ENCODE data around the gene XYLT1.

XYLT1 gene

DNA sequence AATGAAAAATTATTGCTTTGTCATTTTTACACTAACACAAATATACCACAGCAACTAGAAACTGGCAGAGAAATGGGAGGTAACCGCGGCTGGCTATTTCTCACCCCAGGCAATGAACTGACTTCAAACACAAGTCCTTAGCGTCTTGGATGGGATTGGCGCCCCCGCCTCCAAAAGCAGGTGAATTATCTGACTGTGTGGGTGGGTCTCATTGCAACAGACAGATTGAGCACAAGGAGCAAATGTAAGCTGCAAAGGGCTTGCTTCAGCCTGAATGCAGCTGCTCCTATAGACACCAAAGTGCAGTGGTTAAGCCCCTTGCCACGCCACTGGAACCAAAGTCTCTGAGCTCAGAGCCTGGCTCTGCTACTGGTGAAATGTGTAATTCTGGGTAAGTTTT is 225.0 kb downstream of the XYLT1 start:
- DNase-seq, result no peak

DNA sequence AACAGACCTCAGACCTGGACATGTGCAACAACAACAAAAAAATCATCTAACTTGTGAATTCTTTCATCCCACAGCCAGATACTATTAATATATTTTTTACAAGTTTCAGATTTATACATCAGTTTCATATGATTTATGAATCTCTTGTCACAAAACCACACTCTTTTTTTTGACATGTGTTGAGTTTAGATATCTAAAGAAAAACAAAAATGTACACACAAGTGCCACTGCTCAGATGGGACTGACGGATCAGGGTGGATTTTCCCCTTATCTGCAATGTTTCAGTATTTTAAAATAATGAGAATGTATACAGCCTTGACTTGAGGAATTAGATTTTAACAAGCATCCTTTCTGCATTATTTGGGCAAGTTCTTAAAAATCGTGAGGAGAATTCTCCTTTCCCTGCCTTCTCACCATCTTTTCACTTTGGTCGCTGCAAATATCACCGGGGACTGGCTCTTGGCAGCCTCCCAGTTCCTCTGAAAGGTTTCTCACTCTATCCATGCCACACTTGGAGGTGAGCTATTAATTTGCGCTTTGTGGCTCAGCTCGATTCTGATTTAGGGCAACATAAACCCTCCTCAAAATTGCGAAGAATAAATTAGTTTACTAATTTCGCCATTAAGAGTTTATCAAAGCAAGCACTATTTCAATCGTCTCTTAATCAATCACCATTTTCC is 225.7 kb downstream of the XYLT1 start:
- no peak for DNase-seq

DNA sequence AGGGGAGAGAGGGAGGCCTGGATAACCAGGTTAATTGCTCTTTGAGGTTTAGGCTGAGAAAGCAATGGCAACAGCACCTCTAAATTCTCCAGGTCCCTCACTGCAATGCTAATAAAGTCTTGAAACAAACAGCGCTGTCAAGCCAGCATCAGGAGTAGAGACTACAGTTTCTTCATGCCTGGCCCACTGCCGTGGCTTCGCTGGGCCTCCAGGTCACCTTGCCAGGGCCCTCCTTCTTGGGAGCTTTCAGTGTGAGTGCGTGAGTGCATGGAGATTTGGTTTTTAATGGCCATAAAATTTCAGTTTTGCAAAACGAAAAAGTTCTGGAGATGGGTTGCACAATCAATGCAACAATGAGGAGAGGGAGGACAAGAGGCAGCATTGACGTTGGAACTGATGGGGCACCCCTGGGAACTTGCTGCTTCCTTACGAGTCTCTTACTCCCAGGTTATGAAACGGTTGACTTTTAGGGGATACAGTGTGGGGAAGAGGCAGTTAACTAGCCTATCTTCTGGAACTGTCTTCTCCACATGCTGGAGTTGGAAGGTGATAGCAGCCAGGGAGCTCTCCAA is 229.4 kb downstream of the XYLT1 start:
- no peak for DNase-seq

DNA sequence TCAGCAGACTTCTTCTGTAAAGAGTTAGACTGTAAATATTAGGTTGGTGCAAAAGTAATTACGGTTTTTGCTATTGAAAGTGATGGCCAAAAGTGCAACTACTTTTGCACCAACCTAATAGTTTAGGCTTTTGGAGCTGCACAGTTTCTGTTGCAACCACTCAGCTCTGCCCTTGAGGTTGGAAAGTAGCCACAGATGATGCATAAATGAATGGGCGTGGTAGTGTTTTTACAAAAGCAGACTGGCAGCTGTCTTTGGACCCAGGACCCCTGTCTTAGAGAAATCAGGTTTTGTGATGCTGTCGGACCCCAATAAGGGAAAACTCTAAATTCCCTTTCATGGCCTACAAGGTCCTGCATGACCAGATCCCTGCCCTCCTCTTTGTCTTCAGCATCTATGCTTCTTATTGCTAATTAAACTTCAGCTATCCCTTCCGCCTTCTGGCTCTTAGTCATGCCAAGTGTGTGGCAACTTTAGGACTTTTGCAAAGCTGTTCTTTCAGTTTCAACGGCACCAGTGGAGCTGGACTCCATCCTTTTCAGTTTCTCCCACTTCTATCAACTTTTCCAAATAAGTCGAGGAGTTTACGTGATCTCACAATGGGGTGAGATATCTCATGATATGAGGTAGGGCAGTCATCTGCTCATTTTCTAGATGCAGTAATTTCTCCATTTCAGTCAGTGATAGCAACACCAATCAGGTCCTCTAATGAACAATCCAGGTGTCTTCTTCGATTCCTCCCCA is 232.3 kb downstream of the XYLT1 start:
- no peak for DNase-seq

DNA sequence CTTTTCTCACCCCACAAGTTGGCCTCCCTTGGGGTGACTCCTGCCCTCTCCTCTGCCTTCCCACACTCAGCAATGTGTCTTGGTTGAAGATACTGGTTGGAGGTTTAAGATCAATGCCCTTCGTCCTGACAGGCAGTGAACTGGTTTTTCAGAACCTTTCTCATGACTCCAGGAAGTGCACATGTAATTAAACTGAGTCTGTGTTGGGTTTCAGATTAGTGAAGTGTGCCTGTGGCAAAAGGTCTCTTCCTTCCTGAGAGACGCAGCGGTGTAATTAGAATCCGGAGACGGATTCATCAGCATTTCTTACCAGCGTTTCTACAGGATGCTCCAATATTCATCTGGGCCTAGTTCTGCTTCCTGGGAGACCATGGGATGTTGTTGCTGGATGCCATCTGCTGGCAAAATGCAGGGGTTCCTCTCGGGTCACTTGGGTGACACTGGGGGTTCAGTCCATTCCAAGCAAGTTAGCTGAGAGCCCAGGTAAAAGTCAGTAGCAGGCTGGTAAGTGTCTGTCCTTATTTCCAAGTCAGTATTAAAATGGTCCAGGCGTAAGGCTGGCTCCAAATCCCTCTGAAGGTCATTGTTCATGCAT is 233.3 kb downstream of the XYLT1 start:
- no peak for DNase-seq

DNA sequence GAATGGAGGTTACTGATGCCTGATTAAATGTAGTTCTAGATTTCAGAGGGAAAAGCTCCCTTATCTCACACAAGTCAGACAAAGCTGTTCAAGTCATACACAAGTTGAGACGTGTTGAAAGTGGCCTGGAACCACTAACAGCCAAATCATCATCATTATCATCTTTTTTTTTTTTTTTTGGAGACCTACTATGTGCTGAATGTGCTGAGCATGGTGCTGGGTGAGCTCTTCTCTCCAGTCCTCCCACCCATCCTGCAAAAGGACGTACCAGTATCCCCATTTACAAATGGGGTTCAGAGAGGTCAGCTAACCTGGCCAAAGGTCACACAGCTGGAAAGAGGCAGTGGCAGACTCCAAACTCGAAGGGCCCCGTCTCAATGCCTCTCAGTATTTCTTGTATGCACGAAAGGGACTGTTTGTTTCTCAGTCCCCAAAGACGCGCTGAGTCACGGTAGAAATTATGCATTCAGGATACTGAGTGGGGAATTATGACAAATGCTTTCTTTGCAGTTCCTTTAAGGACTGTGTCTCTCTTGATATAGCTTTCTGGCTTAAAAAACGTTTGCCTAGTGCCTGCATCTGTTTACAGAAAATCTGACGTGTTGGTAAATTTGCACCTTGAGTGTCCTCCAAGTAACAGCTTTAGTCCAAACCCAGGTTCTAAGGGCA is 235.5 kb downstream of the XYLT1 start:
- DNase-seq, result no peak

DNA sequence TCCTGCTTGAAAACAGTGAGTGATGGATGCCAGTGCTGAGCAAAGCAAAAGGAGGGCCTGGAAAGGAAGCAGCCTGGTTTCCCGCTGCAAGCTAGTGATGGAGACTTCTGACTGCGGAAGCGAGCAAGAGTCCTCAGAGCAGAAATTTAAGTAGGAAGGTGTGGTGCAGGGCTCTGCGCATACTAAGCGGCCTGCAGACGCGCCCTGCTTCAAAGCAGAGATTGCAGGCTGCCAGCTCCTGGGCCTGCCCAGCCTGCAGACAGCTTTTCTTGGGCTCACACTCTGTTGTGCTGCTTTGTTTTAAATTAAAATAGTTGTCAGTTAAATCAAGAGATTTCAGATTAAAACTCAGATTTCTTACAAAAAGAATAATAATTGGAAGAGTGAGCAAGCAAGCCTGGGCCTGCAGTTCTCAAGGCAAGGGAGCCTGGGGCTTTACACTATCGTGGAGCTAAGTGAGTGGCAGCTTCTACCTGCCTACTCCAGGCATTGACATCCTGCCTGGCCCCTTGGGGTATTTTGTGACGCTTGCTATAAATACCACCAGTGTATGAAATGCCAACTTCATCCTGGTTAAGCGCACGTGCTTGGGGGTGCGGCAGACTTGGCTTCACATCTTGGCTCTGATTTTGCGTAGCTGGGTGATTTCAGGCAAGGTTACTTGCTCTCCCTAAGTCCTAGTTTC is 237.3 kb downstream of the XYLT1 start:
- no peak for DNase-seq

DNA sequence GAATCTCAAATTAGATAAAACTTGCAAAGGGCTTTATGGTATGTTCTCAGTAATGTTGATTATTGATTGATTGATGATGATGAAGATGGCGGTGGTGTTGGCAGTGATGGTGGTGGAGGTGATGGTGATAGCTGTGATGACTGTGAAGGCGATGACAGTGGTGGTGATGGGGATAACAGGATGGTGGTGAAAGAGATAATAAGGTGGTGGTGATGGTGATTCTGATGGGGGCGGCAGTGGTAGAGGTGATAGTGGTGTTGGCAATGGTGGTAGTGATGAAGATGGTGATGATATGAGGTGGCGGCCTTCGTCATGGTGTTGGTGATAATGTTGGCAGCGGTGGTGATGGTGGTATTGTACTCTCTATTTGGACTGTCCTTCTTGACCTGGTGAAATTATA is 238.3 kb downstream of the XYLT1 start:
- DNase-seq, result no peak

DNA sequence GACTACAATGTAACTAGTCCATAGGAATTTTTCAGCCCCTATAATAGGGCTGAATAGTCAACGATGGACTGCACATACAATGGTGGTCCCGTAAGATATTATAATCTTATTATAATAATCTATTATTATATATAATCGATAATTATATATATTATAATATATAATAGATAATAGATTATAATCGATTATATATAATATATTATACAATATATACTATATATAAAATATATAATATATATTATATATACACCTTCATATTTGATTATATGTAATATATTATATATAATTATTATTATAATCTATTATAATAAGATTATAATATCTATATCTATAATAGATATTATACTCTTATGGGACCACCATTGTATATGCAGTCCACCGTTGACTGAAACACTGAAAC is 238.8 kb downstream of the XYLT1 start:
- DNase-seq, result no peak

DNA sequence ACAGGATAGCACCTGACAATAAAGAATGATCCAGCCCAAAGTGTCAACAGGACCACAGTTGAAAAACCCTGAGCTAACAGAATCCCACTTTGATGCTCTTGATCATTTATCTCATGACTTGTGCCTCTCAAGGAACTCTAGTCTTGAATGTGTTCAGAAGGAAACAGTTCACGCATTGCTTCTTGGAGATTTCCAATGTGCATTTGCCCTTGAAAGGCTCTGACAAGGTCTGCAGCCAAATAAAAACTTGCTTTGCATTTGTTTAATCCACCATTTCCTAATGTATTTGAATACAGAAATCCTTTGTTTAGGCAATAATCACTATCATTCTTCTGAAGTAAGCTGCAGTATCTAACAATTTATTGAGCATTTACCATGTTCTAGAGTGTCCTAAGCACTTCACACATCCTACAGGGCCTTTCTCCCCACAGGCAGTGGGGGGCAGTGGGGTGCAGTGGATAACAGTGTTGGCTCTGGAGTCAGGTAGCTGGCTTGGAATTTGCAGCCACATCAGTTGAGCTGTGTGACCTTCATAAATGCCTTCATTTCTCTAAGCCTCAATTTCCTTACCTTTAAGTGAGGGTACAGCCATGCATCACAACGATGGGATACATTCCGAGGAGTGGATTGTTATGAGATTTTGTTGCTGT is 239.7 kb downstream of the XYLT1 start:
- no peak for DNase-seq

DNA sequence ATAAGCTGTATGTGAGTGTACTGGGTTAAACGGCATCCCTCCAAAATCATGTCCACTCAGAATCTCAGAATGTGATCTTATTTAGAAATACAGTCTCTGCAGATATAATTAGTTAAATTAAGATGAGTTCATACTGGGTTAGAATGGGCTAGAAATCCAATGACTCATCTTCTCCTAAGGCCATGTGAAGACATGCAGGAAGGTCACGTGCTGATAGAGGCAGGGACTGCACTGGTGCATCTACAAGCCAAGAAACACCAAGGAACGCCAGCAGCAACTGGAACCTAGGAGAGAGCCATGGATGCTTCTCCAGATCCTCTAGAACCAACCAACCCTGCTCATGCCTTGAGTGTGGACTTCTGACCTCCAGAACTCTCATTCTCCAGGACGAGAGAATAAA is 241.0 kb downstream of the XYLT1 start:
- no peak for DNase-seq

DNA sequence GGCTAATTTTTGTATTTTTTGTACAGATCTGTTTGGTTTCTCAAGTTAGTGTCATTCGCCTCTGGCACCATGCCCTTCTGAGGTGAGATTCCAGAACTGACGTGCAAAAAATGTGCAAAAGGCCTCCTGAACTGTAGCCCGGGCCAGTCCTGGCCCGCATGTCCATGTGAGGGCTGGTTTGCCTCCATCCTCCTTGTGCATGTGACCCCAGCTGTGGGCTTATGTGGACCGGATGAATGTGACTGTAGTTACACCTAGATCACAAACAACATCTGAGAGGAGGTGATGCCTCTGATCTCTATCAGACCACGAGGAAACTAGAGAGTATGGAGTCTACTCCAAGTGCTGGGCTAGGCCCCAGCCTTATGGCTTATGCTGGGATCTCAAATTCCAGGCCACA is 241.6 kb downstream of the XYLT1 start:
- no peak for DNase-seq

DNA sequence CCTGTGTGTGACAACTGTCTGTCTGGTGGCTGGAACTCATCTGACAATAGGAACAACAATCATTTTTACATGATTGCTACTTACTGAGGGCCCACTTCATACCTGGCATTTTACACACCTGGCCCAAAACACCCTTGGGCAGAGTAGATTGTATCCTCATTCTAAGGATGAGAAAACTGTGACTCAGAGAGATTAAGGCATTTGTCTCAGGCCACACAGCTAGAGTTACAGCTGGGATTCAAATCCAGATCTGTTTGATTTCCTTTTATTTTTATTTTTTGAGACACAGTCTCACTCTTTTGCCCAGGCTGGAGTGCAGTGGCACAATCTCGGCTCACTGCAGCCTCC is 242.1 kb downstream of the XYLT1 start:
- DNase-seq, result no peak

DNA sequence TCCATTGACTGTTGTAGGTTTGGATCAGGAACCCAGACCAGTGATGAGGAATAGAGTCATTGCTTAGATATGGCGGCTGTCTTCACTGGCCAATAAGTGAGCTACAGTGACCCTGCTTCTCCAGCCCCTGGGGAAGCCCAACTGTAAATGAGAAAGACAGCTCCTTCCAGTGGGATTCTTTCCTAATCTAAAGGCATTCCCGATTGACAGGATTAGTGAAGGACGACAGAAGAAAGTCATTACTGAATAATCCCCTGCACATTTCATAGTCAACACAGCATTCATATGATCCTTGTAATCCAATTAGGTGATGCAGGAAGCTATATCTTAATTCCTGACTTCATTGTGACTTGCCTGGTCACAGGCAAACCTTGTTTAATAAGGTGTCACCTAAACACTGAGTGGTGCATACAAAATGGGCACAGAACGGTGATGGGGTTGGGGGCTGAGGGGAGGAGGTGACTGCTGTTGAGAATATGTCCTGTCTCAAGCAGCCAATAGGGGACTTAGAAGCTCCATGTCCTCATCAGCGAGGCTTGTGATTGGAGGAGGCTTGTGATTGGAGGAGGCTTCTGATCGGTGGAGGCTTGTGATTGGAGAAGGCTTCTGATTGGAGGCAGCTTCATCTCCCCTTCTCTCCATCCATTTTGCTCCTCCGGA is 242.6 kb downstream of the XYLT1 start:
- no peak for DNase-seq

DNA sequence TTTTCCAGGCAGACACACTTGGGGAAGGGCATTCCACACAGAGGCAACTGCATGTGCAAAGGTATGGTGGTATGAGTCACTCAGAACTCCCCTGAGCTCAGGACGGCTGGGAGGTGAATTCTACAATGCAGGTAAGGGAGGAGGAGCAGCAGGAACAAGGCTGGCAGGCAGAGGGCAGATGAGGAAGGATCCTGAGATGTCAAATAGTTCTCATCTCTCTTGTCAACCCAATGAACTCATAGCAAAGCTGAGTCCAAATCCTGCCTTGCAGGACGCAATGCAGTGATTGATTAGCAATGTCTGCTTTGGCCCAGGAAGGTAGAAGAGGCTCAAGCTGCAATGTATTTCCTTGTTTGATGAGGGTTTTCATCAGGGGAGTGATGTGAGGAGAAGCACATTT is 243.5 kb downstream of the XYLT1 start:
- DNase-seq, result no peak

DNA sequence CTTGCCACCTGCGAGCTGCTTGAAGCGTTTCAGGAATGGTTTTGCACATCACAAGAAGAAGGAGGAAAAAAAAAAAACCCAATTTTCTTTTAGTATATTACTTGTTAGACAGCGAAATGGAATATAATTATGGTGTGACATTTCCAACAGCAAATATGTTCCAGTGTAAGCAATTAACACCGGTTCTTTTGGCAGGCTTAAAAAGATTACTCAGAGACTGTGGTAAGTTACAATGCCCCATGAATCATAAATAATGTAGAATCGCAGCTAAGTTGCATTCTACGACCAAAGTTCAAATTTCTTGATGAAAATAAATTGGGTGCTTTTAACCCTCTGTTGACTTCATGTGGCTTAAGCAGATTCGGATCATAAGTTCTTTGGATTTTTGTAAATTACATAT is 245.2 kb downstream of the XYLT1 start:
- DNase-seq, result peak; percentile 20

DNA sequence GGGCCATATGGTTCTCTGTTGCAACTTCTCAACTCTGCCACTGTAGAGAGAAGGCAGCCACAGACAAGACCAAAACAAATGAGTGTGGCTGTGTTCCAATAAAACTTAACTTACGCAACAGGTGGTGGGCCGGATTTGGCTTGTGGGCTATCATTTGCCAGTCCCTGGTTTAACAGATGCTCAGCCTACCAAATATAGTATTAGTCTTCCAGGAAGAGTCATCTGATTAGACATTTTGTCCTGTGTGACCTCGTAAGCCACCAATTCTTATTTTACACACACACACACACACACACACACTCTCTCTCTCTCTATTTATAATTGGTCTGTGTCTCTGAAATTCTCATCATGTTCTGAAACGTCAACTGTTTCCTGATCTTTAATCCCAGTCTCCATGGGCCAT is 245.9 kb downstream of the XYLT1 start:
- peak; percentile 57 for DNase-seq

DNA sequence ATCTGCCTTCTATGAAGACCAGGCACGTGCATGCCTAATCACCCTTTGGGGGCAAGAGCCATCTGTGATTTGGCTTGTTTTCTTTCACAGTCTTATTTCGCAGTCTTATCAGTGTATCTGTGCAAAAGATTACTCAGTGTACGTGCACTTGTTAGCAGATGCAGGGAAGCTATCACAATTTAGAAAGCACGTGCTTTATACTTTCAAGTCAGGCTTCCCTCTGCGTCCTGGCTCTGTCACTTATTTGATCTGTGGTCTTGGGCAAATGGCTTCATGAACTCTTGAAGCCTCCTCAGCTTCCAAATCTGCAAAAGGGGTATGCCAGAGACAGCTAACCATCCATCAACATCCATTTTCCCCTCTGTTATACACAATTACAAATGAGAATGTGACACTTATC is 246.4 kb downstream of the XYLT1 start:
- DNase-seq, result no peak

DNA sequence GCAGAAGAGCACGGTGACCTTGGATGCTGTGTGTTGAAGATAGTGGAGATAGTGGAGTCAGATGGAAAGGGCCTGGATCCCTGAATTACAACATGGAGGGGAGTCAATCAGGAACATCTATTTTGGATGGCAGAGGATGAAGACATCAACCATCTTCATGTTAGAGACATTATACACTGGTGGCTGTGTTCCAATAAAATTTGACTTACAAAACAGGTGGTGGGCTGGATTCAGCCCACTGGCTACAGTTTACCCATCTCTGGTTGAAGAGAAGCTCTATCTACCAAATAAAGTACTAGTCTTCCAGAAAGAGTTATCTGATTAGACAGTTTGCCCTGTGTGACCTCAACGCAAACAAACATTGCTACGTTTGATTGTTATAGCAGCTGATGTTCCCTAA is 247.2 kb downstream of the XYLT1 start:
- no peak for DNase-seq

DNA sequence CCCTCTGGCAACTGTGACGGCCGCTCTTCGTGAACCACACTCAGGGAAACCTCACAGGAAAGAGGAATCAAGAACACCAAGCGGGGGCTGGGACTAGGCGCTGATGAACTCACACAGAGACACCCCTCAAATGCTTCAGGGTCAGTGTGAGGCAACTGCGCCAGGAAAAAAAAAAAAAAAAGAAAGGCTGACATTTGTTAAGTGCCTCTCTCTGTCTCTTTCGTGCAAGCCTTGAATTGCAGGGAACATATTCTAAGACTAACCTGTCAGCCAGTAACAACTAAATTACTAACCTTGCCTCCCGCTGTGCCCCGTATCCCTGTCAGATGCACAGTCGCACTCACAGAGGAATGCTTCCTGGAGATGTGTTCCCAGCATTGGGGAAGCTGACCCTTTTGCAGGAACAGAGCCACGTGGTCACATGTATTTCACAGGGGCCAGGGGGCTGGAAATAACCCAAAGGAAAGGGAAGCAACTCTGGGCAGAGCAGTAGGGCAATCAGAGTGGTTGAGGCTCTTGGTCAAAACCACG is 247.8 kb downstream of the XYLT1 start:
- DNase-seq, result no peak

DNA sequence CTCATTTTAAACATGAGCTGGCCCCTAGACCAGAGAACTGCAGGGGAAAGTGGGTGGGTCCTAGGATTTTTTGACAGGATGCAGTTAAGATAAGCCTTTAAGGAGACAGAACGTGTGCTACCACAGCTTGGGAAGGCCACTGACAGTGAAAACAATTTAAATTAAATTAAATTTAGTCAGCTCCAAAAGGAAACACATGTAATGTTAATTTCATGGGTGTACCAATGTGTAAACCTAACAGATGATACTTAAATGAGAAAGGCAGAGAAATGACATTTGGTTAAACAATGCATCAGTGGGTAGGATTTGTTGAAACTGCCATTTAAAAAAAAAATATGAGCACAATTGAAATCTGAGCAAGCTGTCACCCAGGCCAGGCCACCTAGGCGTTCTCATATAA is 250.8 kb downstream of the XYLT1 start:
- DNase-seq, result no peak

DNA sequence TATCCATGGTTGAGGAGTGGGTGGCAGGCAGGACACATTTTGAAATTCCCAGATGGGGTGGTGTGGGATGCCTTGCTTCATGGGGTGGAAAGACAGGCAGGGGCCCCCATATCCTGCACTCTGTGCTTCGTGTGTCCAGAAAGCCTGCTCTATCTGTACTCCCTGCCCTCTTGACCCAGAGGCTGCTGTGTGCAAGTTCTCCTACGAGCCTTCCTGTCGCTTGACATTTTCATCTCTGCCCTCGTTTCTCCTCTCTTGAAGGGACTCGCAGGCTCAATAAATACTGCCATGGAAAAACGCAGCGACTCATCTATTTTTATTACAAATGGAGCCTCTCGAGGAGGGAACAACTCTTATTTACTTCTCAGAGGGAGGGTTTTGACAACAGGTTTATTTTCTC is 254.8 kb downstream of the XYLT1 start:
- DNase-seq, result no peak
